ENCODE measurements around the gene LRRC8B. TPM values are rescaled to one million over a fixed set of nuclear protein-coding genes. Genes with fewer than 3 reads are reported as not detected.

The LRRC8B gene
- total RNA-seq, 3 donors from 2014 or later: 11.5 to 25.3 (median 12.3) TPM

GRCh38 chr1:89545264-89546038 lies 20.8 kb downstream of the LRRC8B start:
- intact Hi-C loops (cut with DNase I; ENCODE audit: low total_unique reads): no loop called here
- Histone ChIP-seq H3K4me3 (no peak overlapping the region), H3K27ac (no peak overlapping the region), H3K4me1 (no peaks in the 10 kb centered on the region), H3K9me3 (no peaks in the 10 kb centered on the region), H3K36me3 (no peaks in the 10 kb centered on the region), H3K27me3 (no peaks in the 10 kb centered on the region)
- no peak for DNase-seq (ENCODE audit: low spot score in 2 of 2)
- TF ChIP-seq POLR2A (IDR thresholded peaks at IDR 0.05): no peak
- TF ChIP-seq POLR2AphosphoS5 (IDR thresholded peaks at IDR 0.05): no peak
- no peak for TF ChIP-seq CTCF (IDR thresholded peaks at IDR 0.05)

GRCh38 chr1:89546082-89546889 lies 21.7 kb downstream of the LRRC8B start:
- H3K27ac ChIP-seq: no peak overlapping the region

GRCh38 chr1:89546934-89547562 lies 22.4 kb downstream of the LRRC8B start:
- intact Hi-C loops (cut with DNase I; ENCODE audit: low total_unique reads): no loop called here
- H3K27ac ChIP-seq: no peak overlapping the region
- TF ChIP-seq POLR2A (IDR thresholded peaks at IDR 0.05): no peak
- TF ChIP-seq POLR2AphosphoS5 (IDR thresholded peaks at IDR 0.05): no peak
- TF ChIP-seq CTCF (IDR thresholded peaks at IDR 0.05): no peak

More at GRCh38 chr1:89546082-89546889, 21.7 kb downstream of the LRRC8B start:
- no peaks in the 10 kb centered on the region for H3K27me3 ChIP-seq
- no peak for DNase-seq (ENCODE audit: low spot score in 2 of 2)
- TF ChIP-seq POLR2AphosphoS5 (IDR thresholded peaks at IDR 0.05): no peak
- TF ChIP-seq POLR2A (IDR thresholded peaks at IDR 0.05): no peak
- TF ChIP-seq CTCF (IDR thresholded peaks at IDR 0.05): no peak
- no peaks in the 10 kb centered on the region for H3K4me1 ChIP-seq
- intact Hi-C loops (cut with DNase I; ENCODE audit: low total_unique reads): no loop called here
- no peaks in the 10 kb centered on the region for H3K9me3 ChIP-seq
- H3K36me3 ChIP-seq: no peaks in the 10 kb centered on the region
- no peak overlapping the region for H3K4me3 ChIP-seq

GRCh38 chr1:89547563-89548116 lies 23.0 kb downstream of the LRRC8B start:
- H3K27ac ChIP-seq: no peak overlapping the region
- H3K4me1 ChIP-seq: peaks cover 0 to 7% of the 10 kb centered on the region in 2 donors
- no peak for DNase-seq (ENCODE audit: low spot score in 2 of 2)
- no peaks in the 10 kb centered on the region for H3K27me3 ChIP-seq
- no peaks in the 10 kb centered on the region for H3K9me3 ChIP-seq
- TF ChIP-seq POLR2A (IDR thresholded peaks at IDR 0.05) (no peak), POLR2AphosphoS5 (IDR thresholded peaks at IDR 0.05) (no peak), CTCF (IDR thresholded peaks at IDR 0.05) (no peak)
- no peaks in the 10 kb centered on the region for H3K36me3 ChIP-seq
- intact Hi-C loops (cut with DNase I; ENCODE audit: low total_unique reads): no loop called here
- H3K4me3 ChIP-seq: no peak overlapping the region

More at GRCh38 chr1:89546934-89547562, 22.4 kb downstream of the LRRC8B start:
- Histone ChIP-seq H3K4me1 (peaks cover 0 to 7% of the 10 kb centered on the region in 2 donors), H3K36me3 (no peaks in the 10 kb centered on the region), H3K9me3 (no peaks in the 10 kb centered on the region), H3K4me3 (no peak overlapping the region), H3K27me3 (no peaks in the 10 kb centered on the region)
- no peak for DNase-seq (ENCODE audit: low spot score in 2 of 2)

Data from breast epithelium (tissue), 4 donors.